Vagina (tissue), 2 donors: Measurements from ENCODE around the gene SLC15A1. TPM values are rescaled to one million over a fixed set of nuclear protein-coding genes. Genes with fewer than 3 reads are reported as not detected.

ENCODE experiments used
- DNase-seq, 2 donors: peaks; one replicate each; pipeline ENCODE4 v3.0.0-alpha.2; 2017; ENCODE audit errors: extremely low spot score in 2 of 2
- H3K27ac ChIP-seq: fragments of 200-600 bp; sonication (generic); one replicate; pipeline ENCODE4 v1.5.1; 2019
- H3K27me3 ChIP-seq: fragments of 200-600 bp; sonication (generic); one replicate; pipeline ENCODE4 v1.5.1; 2019
- H3K36me3 ChIP-seq, 2 donors: fragments of 200-600 bp; sonication (generic); one replicate each; pipeline ENCODE4 v1.5.1; 2017 to 2019
- H3K4me1 ChIP-seq: fragments of 200-600 bp; sonication (generic); one replicate; pipeline ENCODE4 v1.5.1; 2019
- H3K4me3 ChIP-seq, 2 donors: fragments of 200-600 bp; sonication (generic); 1 replicate in 1 of 2; 2 replicates in 1 of 2; pipeline ENCODE4 v1.5.1; 2016 to 2019
- H3K9me3 ChIP-seq: fragments of 200-600 bp; sonication (generic); one replicate; pipeline ENCODE4 v1.5.1; 2019
- CTCF ChIP-seq, 3 experiments: fragments of 450-650 bp in 2 of 3; fragments of 200-600 bp in 1 of 3; sonication (generic) in 1 of 3; IDR thresholded peaks; one replicate each; pipeline ENCODE4 v1.5.1; 2017 to 2019; ENCODE audit warnings: antibody characterized with exemption in 3 of 3, mild to moderate bottlenecking in 2 of 3, moderate library complexity in 2 of 3
- POLR2A ChIP-seq, 2 donors: fragments of 450-650 bp; IDR thresholded peaks; one replicate each; pipeline ENCODE4 v1.6.1; 2017; ENCODE audit warnings: antibody characterized with exemption in 2 of 2, mild to moderate bottlenecking in 2 of 2, moderate library complexity in 2 of 2
- POLR2AphosphoS5 ChIP-seq, 2 donors: sonication (generic); formaldehyde crosslinking; IDR thresholded peaks; one replicate each; pipeline ENCODE4 v1.9.0; 2017; ENCODE audit warnings: antibody characterized with exemption in 2 of 2, mild to moderate bottlenecking in 2 of 2, low read depth in 1 of 2; ENCODE audit not compliant: insufficient read depth in 1 of 2
- intact Hi-C: fragments of 100-400 bp; cut with DNase I; formaldehyde crosslinking; loops from one replicate; pipeline ENCODE4 v1.15.1; 2023
- total RNA-seq: library from RNA; depleted of rRNA; stranded (reverse); fragments of >200 nt; gene quantifications from one replicate; pipeline ENCODE4 v1.2.3, GENCODE V29; 2016

The SLC15A1 gene
- total RNA-seq, 1 donor from 2014 or later: 7.4 TPM

DNA sequence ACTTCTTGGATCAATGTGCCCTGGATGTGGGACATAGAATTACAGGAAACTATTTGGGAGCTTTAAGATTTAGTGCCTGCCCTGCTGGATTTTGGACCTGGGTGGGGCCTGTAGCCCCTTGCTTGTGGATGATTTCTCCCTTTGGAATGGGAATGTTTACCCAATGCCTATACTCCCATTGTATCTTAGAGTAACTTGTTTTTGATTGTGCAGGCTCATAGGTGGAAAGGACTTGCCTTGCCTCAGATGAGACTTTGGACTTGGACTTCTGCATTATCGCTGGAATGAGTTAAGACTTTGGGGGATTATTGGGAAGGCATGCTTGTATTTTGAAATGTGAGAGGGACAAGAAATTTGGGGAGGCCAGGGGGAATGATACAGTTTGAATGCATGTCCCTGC is 13.5 kb downstream of the SLC15A1 start:
- Histone ChIP-seq H3K27ac (no peak overlapping the region), H3K36me3 (no peaks in the 10 kb centered on the region), H3K4me1 (peaks cover 8% of the 10 kb centered on the region), H3K4me3 (no peak overlapping the region), H3K9me3 (no peaks in the 10 kb centered on the region), H3K27me3 (no peaks in the 10 kb centered on the region)
- TF ChIP-seq POLR2AphosphoS5 (IDR thresholded peaks at IDR 0.05; ENCODE audit: insufficient read depth in 1 of 2, low read depth in 1 of 2) (no peak), POLR2A (IDR thresholded peaks at IDR 0.05) (no peak), CTCF (IDR thresholded peaks at IDR 0.05) (no peak)
- intact Hi-C loops: no loop called here
- no peak for DNase-seq

- intact Hi-C loops: no loop called here
- Histone ChIP-seq H3K36me3 (no peaks in the 10 kb centered on the region), H3K27ac (no peak overlapping the region), H3K4me3 (no peak overlapping the region), H3K27me3 (no peaks in the 10 kb centered on the region), H3K4me1 (peaks cover 8% of the 10 kb centered on the region), H3K9me3 (no peaks in the 10 kb centered on the region)
- no peak for DNase-seq
- TF ChIP-seq POLR2A (IDR thresholded peaks at IDR 0.05): no peak
- TF ChIP-seq POLR2AphosphoS5 (IDR thresholded peaks at IDR 0.05; ENCODE audit: insufficient read depth in 1 of 2, low read depth in 1 of 2): no peak
- TF ChIP-seq CTCF (IDR thresholded peaks at IDR 0.05): no peak
Observed at GRCh38 chr13:98738213-98738612, 14.3 kb downstream of the SLC15A1 start.

DNA sequence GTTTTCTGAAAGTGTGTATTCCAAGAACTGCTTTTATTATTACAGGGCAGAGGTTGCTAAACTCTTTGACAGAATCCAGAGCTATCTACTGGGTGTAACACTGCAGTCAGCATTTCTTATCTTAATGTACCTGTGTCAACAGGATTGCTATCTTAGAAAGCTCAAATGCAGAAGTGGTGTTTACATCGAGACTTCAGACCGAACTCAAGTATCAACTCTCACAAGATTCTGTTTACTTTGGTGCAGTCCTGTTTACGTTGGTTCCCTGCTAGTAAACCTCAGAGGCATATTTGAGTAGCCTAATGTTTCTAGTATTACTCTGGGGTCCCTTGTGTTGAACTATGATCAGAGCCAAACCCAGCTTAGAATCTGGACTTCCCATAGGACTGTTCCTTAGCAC is 20.5 kb downstream of the SLC15A1 start:
- Histone ChIP-seq H3K4me1 (no peaks in the 10 kb centered on the region), H3K9me3 (no peaks in the 10 kb centered on the region), H3K4me3 (no peak overlapping the region), H3K36me3 (no peaks in the 10 kb centered on the region), H3K27me3 (no peaks in the 10 kb centered on the region), H3K27ac (no peak overlapping the region)
- TF ChIP-seq CTCF (IDR thresholded peaks at IDR 0.05) (no peak), POLR2A (IDR thresholded peaks at IDR 0.05) (no peak), POLR2AphosphoS5 (IDR thresholded peaks at IDR 0.05; ENCODE audit: insufficient read depth in 1 of 2, low read depth in 1 of 2) (no peak)
- intact Hi-C loops: no loop called here
- no peak for DNase-seq

GRCh38 chr13:98731038-98731437 is 21.4 kb downstream of the SLC15A1 start:
- intact Hi-C loops: no loop called here
- no peaks in the 10 kb centered on the region for H3K4me1 ChIP-seq
- no peak for DNase-seq
- no peak overlapping the region for H3K4me3 ChIP-seq
- H3K9me3 ChIP-seq: no peaks in the 10 kb centered on the region
- TF ChIP-seq POLR2A (IDR thresholded peaks at IDR 0.05): no peak
- no peak for TF ChIP-seq POLR2AphosphoS5 (IDR thresholded peaks at IDR 0.05; ENCODE audit: insufficient read depth in 1 of 2, low read depth in 1 of 2)
- no peak for TF ChIP-seq CTCF (IDR thresholded peaks at IDR 0.05)
- no peak overlapping the region for H3K27ac ChIP-seq
- H3K36me3 ChIP-seq: no peaks in the 10 kb centered on the region
- H3K27me3 ChIP-seq: no peaks in the 10 kb centered on the region

DNA sequence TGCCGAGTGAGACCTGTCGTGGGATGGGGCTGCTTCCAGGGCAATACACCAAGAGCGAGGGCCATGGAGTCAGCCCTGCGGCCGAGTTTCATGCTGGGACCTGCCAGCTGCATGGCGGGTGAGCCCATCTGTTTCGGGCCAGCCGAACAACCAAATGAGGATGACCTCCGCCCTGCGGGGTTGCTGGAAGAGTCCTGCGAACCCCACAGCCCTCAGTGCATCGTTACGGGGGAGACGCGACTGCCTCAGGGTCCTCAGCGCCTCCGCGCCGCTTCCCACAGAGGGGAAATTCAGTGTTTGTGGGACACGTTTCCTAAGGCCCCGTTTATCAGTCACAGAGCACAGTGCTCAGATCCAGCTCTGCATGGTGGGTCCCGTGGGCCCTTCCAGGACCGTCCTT is 22.0 kb downstream of the SLC15A1 start:
- H3K27me3 ChIP-seq: no peaks in the 10 kb centered on the region
- DNase-seq: no peak
- H3K36me3 ChIP-seq: no peaks in the 10 kb centered on the region
- H3K27ac ChIP-seq: no peak overlapping the region
- H3K9me3 ChIP-seq: no peaks in the 10 kb centered on the region
- no peak overlapping the region for H3K4me3 ChIP-seq
- intact Hi-C loops: no loop called here
- no peaks in the 10 kb centered on the region for H3K4me1 ChIP-seq
- TF ChIP-seq POLR2AphosphoS5 (IDR thresholded peaks at IDR 0.05; ENCODE audit: insufficient read depth in 1 of 2, low read depth in 1 of 2) (no peak), CTCF (IDR thresholded peaks at IDR 0.05) (no peak), POLR2A (IDR thresholded peaks at IDR 0.05) (no peak)
